ENCODE measurements around the gene VCX.
"Not testable (repeated sequence)": the region's sequence is repeated elsewhere in the genome, so short reads cannot be mapped to it uniquely, and the experiment has no call there.

The VCX gene

GRCh38 chrX:7842871-7843270 lies at the start of gene VCX:
Gene VCX, plus strand, starts transcription at chrX:7843171. Its CDS starts 33 bp downstream, at chrX:7843204.
- DNase-seq (ENCODE audit: low spot score); CTCF ChIA-PET; H3K27ac ChIP-seq; POLR2A ChIA-PET (ENCODE audit: low non-redundant PET): not testable (repeated sequence)

- no peak overlapping the region for H3K27ac ChIP-seq
- no peak for DNase-seq (ENCODE audit: low spot score)
- ChIA-PET CTCF (no interaction called here), POLR2A (ENCODE audit: low non-redundant PET) (no interaction called here)
- TF ChIP-seq CTCF (conservative IDR thresholded peaks at IDR 0.05; ENCODE audit: low read depth): no peak
Measured at GRCh38 chrX:7798327-7798726, 44.6 kb upstream of the VCX start.

GRCh38 chrX:7801711-7802110 lies 41.3 kb upstream of the VCX start:
- POLR2A ChIA-PET (ENCODE audit: low non-redundant PET): no interaction called here
- no peak for TF ChIP-seq CTCF (conservative IDR thresholded peaks at IDR 0.05; ENCODE audit: low read depth)
- DNase-seq (ENCODE audit: low spot score): no peak
- no peak overlapping the region for H3K27ac ChIP-seq
- CTCF ChIA-PET: no interaction called here

GRCh38 chrX:7815166-7815805 lies 27.7 kb upstream of the VCX start:
- ChIA-PET CTCF (no interaction called here), POLR2A (ENCODE audit: low non-redundant PET) (no interaction called here)
- H3K27ac ChIP-seq: no peak overlapping the region
- no peak for TF ChIP-seq CTCF (conservative IDR thresholded peaks at IDR 0.05; ENCODE audit: low read depth)
- DNase-seq (ENCODE audit: low spot score): no peak

- DNase-seq (ENCODE audit: low spot score): no peak
- POLR2A ChIA-PET (ENCODE audit: low non-redundant PET): no interaction called here
- no peak for TF ChIP-seq CTCF (conservative IDR thresholded peaks at IDR 0.05; ENCODE audit: low read depth)
- H3K27ac ChIP-seq: no peak overlapping the region
- CTCF ChIA-PET: no interaction called here
Measured at GRCh38 chrX:7828594-7828993, 14.4 kb upstream of the VCX start.

- DNase-seq (ENCODE audit: low spot score): no peak
- no peak overlapping the region for H3K27ac ChIP-seq
- CTCF ChIA-PET: no interaction called here
- TF ChIP-seq CTCF (conservative IDR thresholded peaks at IDR 0.05; ENCODE audit: low read depth): no peak
- POLR2A ChIA-PET (ENCODE audit: low non-redundant PET): no interaction called here
Measured at GRCh38 chrX:7841084-7841805, 1.7 kb upstream of the VCX start.

GRCh38 chrX:7852166-7852565 lies 9.2 kb downstream of the VCX start:
- no peak overlapping the region for H3K27ac ChIP-seq
- CTCF ChIA-PET: interaction anchor here (0.7 kb wide), 1 partner anchor 29 kb away, joined by 4 read pairs; no protein-coding TSS in a partner anchor
- POLR2A ChIA-PET (ENCODE audit: low non-redundant PET): no interaction called here
- TF ChIP-seq CTCF (conservative IDR thresholded peaks at IDR 0.05; ENCODE audit: low read depth): no peak
- no peak for DNase-seq (ENCODE audit: low spot score)

Data from RWPE1 (cell line).